NK-92 (cell line): ENCODE data around the gene CAMKK1.
"Not testable (repeated sequence)": the region's sequence is repeated elsewhere in the genome, so short reads cannot be mapped to it uniquely, and the experiment has no call there.

Experiments
- DNase-seq: peaks from one replicate; lab custom pipeline; 2025; ENCODE audit not compliant: unreplicated experiment; lab: John Stamatoyannopoulos, UW

The CAMKK1 gene

DNA sequence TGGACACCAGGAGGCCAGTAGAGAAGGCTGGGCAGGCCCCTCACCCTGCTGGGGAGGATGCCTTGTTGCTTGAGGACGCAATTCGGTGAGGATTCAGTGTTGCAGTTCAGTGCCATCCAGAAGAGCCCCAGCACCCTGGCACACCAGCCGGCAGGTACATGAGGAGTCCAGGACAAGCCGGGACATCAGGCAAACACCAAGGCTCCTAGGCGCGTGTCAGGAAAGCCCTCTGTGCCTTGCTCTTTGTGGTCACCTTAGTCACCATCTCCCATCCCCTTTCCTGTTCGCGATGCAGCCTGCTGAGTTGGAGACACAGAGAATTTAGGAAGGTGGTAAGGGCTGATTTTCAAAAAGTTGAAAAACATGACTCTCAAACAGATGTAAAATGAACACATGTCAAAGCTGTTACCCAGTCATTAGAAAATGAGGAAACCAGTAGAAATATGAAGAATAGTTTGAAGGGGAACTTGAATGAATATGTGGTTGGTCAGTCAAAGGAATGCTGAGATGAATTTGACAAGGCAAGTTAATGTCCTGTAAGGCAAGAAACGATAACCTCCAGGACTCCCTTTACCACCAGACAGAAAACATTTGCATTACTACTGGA, 44.5 kb downstream of the CAMKK1 start:
- no peak for DNase-seq

DNA sequence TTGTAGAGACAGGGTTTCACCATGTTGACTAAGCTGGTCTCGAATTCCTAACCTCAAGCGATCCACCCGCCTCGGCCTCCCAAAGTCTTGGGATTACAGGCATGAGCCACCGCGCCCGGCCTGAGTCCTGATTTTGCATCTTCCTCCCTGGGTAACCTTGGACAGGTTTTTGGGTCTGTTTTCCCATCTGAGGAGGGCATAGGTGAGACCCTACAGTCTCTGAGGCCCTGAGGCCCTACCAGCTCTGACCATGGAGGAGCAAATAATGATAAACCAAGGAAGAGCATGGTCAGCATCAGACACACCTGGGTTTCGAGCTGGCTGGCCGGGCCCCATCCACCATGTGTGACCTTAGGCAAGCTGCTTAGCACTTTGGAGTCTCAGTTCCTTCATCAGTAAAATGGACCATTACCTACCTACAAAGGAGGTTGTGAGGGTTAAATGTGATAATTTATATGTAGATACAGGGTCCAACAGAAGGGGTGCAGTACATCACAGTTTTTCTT, 45.6 kb downstream of the CAMKK1 start:
- DNase-seq = no peak

DNA sequence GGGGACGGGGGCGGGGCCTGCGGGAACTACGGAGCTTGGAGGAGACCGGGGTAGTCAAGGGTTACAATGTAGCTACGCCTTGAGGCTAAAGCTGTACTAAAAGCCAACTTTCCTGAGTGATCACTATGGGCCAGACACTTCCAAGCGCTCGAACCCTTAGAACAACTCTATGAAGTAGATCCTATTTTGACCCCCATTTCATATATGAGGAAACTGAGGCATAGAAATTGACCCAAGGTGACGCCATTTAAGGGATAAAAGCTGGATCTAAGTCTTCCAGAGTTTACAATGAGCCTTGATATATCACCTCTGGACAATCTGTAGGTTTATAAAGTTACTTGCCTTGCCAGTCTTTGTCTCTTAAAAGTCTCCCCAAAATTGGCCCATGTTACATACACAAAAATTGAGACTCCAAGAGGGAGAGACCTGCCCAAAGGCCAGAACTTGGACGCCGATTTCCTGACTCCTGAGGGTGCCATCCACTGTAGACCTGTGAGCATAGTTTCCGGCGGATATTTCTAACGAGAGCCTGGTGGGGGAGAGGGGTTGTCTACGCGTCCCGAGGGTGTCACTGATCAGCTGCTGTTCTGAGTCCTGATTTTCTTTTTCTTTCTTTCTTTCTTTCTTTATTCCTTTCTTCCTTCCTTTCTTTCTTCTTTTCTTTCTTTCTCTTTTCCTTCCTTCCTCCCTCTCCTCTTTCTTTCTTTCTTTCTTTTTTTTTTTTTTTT, 46.3 kb downstream of the CAMKK1 start:
- DNase-seq = no peak

DNA sequence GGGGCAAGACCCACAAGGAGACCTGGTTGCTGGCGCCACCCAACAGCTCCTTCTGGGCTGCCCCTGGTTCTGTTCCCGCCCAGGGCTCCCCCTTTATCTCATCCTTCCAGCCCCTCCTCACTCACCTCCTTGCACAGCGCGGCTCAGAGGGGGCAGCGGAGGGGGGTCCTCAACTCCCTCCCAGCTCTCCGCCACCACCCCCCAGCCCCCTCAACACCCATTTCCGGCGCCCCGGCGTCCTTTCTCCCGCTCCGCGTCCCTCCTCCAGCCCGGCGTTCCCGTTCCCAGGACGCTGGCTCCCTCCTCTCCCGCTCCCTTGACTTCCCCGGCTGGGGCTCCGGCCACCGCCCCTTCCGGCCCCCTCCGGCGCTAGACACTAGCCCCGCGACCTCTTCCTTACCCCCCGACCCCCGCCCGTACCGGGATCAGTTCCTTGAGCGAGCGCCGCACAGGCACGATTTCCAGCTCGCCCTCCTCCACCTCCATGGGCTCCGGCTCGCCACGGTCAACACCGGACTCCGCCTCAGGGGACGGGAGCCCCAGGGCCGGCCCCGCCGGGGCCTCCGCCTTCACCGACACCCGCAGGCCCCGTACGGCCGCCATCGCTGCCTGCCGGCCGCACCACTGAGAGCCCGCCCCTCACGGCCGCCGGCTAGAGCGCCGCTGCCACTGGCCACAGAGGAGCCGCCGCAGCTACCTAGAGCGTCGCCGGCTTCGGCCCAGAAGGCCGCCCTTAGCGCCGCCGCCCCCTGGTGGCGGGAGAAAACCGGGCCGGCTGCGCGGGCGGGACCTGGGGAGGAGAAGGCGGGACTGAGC, 47.0 kb downstream of the CAMKK1 start, which contains the start of gene NCBP3:
TSS of gene NCBP3 (minus strand) at position 626 of the 816 bp plus-strand sequence. CDS start at position 603, 23 bp downstream.
- DNase-seq = peak; percentile 41

DNA sequence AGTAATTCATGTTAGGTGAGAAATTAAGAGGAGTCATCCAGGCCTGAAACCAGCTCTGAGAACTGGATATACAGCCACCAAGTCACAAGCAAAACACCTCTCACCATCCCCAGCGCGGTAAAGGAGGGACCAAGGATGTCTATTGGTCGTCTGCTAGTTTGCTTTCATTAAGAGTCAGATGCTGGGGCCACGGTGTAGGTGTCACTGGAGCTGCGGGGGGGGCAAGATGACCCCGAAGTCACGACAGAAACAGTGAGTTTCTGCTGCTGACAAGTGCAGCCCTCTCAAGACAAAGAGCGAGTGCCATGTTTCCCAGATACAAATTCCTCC, 47.6 kb downstream of the CAMKK1 start:
- DNase-seq = no peak

DNA sequence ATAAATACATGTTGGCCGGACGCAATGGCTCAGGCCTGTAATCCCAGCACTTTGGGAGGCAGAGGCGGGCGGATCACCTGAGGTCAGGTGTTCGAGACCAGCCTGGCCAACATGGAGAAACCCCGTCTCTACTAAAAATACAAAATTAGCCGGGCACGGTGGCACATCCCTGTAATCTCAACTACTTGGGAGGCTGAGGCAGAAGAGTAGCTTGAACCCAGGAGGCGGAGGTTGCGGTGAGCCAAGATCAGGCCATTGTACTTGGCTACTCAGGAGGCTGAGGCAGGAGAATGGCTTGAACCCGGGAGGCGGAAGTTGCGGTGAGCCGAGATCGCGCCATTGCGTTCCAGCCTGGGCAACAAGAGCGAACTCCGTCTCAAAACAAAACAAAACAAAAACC, 48.3 kb downstream of the CAMKK1 start:
- not testable (repeated sequence) for DNase-seq

DNA sequence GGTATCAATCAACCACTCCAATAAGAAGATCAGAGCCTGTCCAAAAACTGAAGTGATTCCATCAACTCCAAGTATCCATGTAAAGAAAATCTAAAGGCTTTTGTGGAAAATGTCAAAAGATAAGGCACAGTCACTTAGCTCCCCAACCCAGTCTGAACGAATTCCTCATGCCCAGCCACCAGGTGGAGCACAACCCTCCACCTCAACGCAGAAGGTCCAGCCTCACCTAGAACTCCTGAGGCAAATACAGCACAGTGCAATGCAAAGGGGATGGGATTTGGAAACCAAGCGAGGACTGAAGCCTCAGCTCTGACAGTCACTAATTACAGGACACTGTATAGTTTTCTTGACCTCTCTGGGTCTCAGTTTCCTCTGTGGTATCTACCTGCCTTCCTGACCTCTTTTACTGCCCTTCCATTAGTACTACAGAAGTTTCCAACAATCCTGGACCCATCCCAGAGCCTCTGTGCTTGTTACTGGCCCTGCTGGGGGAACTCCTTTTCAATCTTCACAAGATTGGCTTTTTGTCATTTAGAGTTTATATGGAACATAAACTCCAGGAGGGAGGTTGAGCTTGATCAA, 48.8 kb downstream of the CAMKK1 start:
- no peak for DNase-seq

DNA sequence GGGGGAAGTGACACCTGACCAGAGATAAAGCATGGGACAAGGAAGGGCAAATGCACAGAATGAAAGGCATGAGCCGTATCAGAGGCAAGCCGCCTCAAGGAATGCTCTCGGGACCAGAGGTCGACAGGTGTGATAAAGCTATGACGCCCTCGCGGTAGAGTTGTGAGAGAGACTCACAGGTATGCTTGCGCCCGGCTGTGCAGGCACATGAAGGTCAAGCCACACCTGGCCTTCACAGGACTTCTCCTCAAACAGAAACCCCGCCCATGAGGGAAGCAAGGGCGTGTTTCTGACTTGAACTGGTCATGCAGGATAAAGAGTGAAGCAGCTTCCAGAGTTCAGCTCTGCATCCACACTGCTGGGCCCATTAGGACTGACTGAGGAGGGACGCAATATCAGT, 54.6 kb downstream of the CAMKK1 start:
- DNase-seq = no peak

DNA sequence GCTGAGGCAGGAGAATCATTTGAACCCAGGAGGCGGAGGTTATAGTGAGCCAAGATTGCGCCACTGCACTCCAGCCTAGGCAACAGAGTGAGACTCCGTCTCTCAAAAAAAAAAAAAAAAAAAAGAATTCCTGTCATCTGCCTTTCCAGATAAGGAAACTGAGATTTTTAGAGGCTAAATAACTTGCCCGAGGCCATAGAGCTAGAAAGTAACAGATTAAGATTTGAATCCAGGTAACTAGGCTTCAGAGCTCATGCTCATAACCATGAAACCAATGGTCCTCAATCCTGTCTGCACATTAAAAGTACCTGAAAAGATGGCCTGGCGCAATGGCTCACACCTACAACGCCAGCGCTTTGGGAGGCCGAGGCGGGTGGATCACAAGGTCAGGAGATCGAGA, 56.3 kb downstream of the CAMKK1 start:
- no peak for DNase-seq

DNA sequence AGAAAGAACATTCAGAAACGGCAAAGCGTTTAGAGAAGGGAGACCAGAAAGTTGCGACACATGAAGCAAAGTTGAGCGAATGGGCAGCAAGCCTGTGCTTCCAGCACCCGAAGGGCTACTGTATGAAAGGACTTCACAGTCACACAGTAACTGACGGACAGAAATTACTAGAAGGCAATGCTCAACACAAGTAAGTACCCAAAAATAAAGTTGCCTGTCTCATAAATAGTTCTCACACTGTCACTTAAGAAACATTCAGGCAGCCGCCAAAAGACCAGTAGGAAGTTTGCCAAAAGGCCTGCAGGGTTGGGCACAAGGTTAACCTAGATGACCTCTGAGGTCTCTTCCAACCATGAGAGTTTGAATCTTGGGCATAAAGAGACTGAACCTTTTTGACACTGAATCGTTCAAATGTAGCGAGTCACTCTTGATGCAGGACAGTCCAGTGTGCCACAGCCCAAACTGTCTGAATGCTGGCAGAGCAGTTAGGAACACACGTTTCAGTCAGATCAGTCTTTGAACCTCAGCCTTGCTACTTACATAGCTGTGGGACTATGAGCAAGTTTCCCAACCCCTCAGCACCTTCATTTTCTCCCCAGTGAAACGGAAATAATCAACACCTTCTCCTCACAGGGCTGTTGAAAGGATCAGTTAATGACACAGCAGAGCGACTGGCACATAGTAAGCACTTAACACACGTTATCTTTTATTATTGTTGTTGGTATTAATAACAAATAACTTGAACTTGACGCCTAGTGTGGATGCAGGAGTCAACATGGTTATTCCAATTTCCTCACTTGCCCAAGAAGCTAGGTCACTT, 57.2 kb downstream of the CAMKK1 start:
- DNase-seq = no peak

DNA sequence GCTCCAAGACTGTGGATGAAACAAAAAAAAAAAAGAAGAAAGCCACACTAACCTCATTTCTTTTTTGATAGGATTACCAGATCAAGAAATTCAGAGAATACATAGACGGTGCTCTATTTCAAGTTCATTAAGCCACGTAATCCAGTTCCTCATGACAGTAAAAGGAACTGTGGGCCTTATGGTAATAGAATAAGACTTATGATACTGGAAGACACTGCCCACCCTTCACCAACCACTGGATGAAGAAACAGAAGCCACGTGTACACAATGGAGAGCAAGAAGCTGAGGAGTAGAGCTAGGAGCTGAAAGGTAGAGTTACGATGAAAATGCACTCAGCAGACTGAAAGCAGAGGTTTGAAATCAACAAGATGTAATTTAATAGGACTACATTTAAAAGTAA, 58.0 kb downstream of the CAMKK1 start:
- no peak for DNase-seq

DNA sequence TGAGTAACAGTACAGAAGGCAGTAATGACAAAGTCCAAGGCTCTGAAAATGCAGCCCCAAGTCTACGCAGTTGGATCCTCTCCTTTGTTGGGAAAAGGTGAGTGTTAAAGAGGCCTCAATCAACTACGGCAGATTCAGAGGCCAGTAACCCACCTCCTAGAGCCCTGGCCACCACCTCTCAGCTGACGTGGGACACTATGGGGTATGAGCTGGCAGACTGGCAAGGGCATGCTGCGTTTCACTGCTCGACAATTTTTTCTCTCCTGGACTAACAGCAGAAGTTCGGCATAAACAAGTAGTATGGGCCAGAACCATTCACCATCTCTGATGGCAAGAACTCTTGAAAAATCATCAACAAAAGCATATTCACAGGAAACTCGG, 64.0 kb downstream of the CAMKK1 start:
- DNase-seq = no peak

DNA sequence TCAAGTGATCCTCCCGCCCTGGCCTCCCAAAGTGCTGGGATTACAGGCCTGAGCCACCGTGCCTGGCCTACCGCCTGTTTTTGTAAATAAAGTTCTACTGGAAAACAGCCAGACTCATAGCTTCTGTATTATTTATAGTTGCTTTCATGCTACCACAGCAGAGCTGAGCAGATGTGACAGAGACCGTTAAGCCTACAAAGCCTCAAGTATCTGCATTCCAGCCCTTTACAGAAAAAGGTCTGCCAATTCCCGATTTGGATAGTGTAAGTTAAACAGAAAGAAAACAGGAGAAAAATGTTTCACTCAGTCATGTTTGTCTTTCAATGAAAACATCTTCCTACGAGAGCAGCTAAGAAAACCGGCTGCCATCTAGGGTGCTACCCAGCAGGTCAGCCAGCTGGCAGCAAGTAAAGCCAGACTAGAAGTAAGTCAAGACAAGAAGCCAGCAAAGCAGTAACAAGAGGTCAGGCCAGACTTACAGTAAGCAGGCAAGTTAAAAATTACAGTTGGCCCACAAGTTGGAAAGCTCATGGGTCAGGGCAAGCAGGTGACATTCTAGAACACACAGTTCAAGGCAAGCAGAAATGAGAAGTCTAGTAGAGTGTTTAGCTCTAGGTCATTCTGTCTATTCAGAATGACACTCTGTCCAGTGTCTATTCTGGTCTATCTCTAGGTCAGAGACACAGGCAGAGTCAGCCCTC, 64.6 kb downstream of the CAMKK1 start:
- DNase-seq = no peak

DNA sequence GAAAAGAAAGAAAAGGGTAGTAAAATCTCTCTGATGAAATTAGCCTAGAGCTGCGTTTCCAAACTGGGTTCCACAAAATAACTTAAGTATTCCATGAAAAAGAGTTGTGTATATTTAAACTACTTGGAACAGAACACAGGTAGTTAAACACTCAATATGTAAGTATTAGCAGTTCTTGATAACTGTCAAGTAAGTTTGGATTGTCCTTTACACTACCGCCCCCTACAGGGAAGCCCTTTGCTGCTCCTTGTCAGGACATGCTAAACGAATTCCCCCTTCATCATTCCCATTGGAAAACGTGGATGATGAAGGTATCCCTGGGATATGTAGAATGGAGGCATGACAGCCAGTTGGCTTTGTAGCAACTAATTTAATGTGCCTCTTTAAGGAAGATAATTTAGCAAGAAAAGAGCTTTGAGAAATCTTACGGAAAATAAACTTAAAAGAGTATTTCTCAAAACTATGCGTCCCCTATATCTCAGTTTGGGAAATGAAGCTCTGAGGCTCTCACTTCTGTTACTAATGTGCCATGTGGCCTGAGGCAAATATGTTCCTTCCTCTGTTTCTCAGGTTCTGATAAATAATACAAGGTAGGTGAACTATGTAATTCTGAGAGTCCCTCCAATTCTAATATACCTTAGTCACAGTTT, 65.6 kb downstream of the CAMKK1 start:
- no peak for DNase-seq

DNA sequence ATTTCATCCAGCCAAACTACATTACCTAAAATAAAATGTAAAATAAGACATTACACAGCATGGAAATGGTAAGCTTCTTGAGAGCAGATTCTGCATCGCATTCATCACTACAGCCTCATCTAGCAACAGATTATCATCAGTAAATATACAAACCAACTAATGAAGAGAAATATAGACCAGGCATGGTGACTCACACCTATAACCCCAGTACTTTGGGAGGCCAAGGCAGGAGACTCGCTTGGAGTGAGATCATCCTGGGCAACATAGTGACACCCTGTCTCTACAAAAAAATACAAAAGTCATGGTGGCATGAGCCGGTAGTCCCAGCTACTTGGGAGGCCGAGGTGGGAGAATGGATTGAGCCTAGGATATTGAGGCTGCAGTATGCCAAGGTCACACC, 66.7 kb downstream of the CAMKK1 start:
- DNase-seq = no peak

DNA sequence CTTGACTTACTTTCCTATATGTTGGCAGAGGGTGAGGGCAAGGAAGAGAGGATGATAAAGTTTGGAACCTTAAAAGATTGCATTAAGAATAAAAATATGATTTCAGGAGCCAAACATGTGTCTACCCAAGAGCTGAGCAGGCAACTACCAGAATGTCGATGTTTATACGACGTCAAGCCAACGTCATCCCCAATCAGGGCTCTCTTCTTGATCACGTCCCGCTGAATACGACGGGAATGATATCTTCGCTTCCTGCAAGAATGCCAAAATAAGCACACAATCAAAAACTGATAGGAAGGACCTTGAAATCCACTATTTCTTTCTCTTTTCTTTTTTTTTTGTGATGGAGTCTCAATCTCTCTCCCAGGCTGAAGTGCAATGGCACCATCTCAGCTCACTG, 71.8 kb downstream of the CAMKK1 start:
- no peak for DNase-seq

DNA sequence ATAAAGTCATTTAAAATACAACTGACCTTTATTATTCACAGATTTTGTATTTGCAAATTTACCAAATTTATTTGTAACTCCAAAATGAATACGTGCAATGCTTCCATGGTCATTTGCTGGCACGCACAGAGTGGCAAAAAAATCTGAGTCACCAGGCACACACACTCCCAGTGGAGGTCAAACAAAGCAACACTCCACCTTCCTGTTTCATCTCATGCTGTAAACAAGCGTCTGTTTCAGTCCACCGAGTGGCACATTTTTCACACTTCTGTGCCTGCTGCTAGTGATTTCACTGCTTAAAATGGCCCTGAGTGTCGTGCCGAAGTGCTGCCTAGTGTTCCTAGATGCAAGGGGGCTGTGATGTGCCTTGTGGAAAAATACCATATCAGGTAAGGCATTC, 74.1 kb downstream of the CAMKK1 start:
- DNase-seq = no peak

DNA sequence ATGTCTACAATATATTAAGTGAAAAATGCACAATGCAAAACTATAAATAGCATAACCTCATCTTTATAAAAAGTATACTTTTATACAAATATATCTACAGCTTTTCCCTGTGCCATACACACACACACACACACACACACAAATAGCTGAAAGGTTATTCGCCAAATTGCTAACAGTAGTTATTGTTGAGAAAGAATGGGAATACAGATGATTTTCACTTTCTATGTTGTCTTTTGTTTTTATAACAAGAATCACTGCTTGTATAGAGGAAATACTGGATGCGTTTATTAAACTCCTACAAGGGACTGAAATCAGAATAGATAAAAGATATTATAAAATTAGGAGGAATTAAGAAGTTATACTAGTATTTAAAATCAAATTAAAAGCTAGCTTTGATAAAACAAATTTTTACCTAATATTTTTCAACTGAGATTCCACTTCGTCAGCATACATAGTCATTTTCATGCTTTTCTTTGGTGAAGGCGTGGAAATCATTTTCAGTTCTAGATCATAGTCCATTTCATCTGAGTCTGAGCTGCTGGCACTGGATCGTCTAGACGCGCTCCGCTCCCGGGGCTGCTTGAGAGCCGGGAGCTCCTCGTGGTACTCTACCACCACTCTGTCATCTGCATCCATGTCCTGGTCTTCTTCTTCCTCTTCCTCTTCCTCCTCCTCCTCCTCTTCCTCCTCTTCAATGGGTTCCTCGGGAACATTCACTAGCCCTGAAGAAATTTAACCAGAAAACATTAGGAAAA, 74.8 kb downstream of the CAMKK1 start:
- no peak for DNase-seq

DNA sequence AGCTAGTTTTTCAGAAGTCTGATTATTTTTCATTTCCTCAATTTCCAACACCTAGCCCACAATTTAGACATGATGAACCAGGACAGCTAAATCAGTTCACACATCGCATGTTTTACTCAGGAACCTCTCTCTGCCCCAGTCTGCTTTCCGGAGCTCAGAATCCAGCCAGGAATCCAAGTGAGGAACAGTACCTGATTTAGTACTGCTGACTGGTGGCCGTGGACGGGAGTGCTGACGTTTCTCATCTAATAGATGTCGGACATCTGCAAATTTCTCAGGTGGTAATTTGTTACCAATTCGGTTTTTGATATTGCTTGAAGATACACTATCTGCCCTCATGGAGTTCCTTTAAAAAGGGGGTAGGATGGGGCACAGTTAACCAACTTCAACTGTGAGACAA, 76.9 kb downstream of the CAMKK1 start:
- no peak for DNase-seq
